ENCODE data around the gene NPHP4.

The NPHP4 gene

DNA sequence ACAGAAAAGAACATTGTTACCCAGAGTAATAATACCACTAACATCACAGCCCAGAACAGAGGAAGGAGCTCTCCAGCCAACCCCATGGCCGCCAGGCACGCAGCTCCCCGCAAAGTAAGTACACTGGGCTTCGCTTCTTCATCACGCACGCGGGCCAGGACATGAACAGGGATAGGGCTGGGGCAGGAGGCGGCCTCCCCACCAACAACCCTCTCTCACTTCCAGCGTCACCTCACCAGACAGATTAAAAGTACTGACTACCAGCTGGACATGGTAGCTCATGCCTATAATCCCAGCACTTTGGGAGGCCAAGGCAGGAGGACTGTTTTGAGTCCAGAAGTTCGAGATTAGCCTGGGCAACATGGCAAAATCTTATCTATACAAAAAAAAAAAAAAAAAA lies 78.3 kb downstream of the NPHP4 start:
- POLR2A ChIA-PET (ENCODE audit: low non-redundant PET), result no interaction called here
- CTCF ChIA-PET, result interaction anchor here (0.6 kb wide), 1 partner anchor 2000 kb away, joined by 4 read pairs; no protein-coding TSS in a partner anchor
- no peak overlapping the region for H3K27ac ChIP-seq
- DNase-seq (ENCODE audit: low spot score), result no peak
- TF ChIP-seq CTCF (conservative IDR thresholded peaks at IDR 0.05; ENCODE audit: low read depth), result no peak

GRCh38 chr1:5913078-5913845 lies 79.0 kb downstream of the NPHP4 start:
- no peak for DNase-seq (ENCODE audit: low spot score)
- POLR2A ChIA-PET (ENCODE audit: low non-redundant PET), result no interaction called here
- 0 out of 2 replicates have a peak overlapping the region, but pooled peaks have one; percentile 13 for H3K27ac ChIP-seq
- CTCF ChIA-PET, result interaction anchor here (0.6 kb wide), 2 partner anchors 20 to 1999 kb away, joined by 3 to 4 read pairs; no protein-coding TSS in a partner anchor
- no peak for TF ChIP-seq CTCF (conservative IDR thresholded peaks at IDR 0.05; ENCODE audit: low read depth)

- no peak overlapping the region for H3K27ac ChIP-seq
- no peak for TF ChIP-seq CTCF (conservative IDR thresholded peaks at IDR 0.05; ENCODE audit: low read depth)
- no peak for DNase-seq (ENCODE audit: low spot score)
- ChIA-PET POLR2A (ENCODE audit: low non-redundant PET) (no interaction called here), CTCF (interaction anchor here (0.9 kb wide), 1 partner anchor 150 kb away, joined by 3 read pairs; no protein-coding TSS in a partner anchor)
Measured at GRCh38 chr1:5911871-5912271, 80.4 kb downstream of the NPHP4 start.

DNA sequence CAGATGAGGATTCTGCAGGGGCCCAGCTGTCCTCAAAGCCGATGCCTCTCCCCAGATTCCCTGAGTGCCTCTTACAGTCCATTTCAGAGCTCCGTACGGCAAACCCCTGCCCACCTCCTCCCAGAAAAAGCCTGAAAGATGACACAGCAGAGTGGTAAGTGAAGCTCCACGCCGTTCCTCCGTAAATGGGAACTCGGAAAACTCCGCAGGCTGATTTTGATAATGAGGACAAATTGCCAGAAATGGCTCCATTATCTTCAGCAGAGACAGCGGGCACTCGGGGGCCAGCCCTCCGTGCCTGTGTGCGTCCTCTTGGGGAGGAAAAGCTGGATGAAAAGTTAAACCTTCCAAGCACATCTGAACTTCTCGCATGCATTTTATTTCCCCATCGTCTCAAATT lies 81.1 kb downstream of the NPHP4 start:
- DNase-seq (ENCODE audit: low spot score), result no peak
- CTCF ChIA-PET, result interaction anchor here (0.6 kb wide), 1 partner anchor 166 kb away, joined by 3 read pairs; no protein-coding TSS in a partner anchor
- no peak overlapping the region for H3K27ac ChIP-seq
- POLR2A ChIA-PET (ENCODE audit: low non-redundant PET), result no interaction called here
- no peak for TF ChIP-seq CTCF (conservative IDR thresholded peaks at IDR 0.05; ENCODE audit: low read depth)

DNA sequence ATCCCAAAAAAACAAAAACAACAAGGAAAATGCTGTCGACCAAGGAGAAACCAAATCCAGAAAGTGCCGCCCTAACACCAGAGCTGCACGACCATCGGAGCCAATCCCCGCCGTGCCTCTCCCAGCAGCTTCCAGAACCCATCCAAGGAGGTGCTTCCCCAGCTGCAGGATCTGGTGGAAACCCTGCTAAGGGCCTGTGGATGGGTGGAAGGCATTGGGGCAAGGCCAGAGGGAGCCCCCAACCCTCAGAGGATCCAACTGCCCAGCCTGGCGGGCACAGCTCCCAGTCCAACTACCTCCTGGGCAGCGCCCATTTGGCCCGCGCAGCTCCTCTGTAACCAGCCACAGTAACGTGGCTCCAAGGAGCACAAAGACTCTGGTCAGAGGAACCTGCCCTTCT lies 81.6 kb downstream of the NPHP4 start:
- no peak overlapping the region for H3K27ac ChIP-seq
- no peak for TF ChIP-seq CTCF (conservative IDR thresholded peaks at IDR 0.05; ENCODE audit: low read depth)
- POLR2A ChIA-PET (ENCODE audit: low non-redundant PET), result no interaction called here
- CTCF ChIA-PET, result interaction anchor here (0.6 kb wide), 1 partner anchor 165 kb away, joined by 3 read pairs; no protein-coding TSS in a partner anchor
- no peak for DNase-seq (ENCODE audit: low spot score)

- no peak for DNase-seq (ENCODE audit: low spot score)
- no peak for TF ChIP-seq CTCF (conservative IDR thresholded peaks at IDR 0.05; ENCODE audit: low read depth)
- ChIA-PET POLR2A (ENCODE audit: low non-redundant PET) (no interaction called here), CTCF (interaction anchor here (0.6 kb wide), 1 partner anchor 165 kb away, joined by 3 read pairs; no protein-coding TSS in a partner anchor)
- no peak overlapping the region for H3K27ac ChIP-seq
Measured at GRCh38 chr1:5910276-5910620, 82.0 kb downstream of the NPHP4 start.

All from RWPE1 (cell line).